Activated naive CD8-positive, alpha-beta T cell treated with anti-CD3 and anti-CD28 coated beads, Interleukin-2, amount 50 U/mL, for 16 hours (primary cell): ENCODE measurements around the gene RETREG1.

Source experiments
- DNase-seq: peaks from one replicate; pipeline ENCODE4 v3.0.0-alpha.2; 2020; ENCODE audit warnings: low read depth, low spot score

The RETREG1 gene

DNA sequence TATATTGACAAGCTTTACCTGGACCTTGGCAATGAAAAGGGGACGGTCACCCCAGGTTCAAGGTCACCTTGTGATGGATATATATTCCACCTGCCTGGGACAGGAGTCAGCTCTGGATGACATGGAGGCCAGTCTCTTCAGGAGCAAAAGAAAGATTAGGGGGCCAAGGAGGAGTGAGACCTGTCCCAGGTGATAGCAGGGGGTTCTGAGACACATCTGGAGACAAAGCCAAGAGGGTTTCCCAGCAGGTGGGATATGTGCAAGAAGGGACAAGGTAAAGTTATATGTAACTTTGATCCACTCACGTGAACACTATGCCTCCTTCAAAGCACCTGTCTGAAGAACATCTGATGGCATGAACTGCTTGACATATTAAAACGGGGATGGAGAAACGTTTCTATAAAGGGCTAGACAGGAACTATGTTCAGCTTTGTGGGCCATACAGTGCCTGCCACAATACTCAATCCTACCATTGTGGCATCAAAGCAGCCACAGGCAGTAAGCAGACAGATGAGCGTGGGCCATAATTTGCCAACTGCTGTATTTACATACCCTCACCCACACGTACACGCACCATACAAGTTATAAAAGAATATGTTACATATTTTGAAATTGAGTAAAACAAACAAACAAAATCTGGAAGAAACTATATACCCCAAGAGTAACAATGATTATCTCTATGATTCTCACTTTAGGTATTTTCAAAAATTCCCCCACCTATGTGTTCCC lies 88.3 kb downstream of the RETREG1 start:
- no peak for DNase-seq

DNA sequence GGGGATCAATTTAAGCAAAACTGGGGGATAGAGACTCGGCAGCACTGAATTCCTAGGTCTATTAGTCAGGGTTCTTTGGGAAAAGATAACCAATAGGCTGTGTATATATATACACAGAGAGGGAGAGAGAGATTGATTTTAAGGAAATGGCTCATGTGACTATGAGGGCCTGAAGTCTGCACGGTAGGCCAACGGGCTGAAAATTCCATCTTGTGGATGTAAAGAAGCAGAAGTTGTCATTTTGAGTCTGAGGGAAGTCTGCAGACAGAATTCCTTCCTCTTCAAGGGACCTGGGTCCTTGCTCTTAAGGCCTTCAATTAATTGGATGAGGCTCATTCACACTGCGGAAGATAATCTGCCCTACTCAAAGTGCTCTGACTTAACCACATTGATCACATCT lies 91.1 kb downstream of the RETREG1 start:
- no peak for DNase-seq

DNA sequence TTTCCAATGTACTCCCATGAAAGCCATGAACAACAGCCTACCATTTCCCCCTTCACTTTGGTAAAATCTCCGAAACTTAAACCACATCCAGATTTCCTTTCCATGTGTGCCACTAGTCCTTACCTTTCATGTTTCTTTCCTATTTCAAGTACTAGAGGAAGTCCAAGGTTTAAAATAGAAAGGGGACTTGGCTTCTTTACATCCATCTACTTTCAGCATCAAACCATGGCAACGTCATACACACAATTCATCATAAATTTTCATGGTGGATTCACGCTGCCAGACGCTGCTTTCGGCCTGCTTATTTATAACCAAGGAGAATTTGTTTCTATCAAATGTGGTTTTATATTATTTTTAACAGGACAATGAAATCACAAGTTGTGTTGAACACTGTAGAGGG lies 92.5 kb downstream of the RETREG1 start:
- DNase-seq: no peak

DNA sequence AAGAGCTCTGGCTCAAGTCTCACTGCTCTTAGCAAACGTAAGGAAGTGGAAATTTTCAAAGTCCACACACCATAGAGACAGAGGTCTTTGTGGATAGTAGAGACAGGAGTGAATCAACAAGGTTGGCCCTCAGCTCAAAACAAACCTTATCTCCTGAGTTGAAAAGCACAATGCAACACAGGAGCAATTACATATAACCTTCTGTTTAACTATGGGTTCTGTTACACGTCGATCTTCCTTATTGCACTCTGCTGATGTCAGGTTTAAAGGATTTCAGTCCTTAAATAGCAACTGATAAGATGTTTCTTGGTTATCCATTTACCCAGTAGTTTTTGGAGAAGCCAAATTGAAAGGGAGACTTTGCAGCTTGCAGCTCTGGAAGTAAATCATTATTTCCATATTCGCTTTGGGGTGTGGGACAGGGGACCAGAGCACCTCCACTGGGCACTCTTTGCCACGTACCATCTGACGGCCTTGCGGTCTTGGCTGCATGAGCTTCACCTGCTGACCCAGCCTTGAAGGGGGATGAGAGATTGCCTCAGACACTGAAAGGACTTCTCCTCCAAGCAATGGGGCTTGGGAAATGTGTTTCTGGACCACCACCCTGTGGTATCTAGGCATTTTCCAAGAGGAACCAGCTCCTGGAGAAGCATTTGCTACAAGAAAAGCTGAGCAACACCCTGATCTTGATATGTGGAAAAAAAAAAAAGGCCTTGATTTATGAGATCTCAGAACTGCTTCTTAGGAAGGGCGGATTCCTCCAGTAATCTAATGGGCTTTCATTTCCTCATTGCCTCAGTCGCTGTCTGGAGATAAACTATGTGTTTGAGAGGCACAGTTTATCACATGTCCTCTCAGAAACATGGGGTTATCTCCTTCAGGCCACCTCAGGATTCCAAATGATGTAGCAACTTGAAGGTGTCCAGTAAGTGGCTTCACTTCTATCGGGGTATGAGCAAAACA lies 95.0 kb downstream of the RETREG1 start:
- no peak for DNase-seq

DNA sequence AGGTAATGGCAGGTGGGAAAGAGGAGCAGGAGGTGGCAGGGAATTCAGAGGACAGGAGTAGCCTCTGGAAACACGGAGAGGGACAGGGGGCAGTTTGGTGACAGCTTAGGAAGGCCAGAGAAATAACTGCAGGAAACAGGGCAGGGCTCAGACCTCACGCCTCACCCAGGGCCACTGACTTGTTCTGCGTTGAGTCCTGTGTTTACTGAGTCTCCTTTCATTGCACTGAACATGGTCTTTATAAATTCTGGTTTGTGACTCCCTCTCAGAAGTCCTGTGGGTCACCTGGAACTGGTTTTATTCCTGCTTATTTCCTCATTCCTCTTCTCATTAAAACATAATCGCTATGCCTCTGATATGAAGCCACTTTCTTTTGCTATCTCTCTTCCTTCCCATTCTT lies 96.0 kb downstream of the RETREG1 start:
- DNase-seq: no peak

DNA sequence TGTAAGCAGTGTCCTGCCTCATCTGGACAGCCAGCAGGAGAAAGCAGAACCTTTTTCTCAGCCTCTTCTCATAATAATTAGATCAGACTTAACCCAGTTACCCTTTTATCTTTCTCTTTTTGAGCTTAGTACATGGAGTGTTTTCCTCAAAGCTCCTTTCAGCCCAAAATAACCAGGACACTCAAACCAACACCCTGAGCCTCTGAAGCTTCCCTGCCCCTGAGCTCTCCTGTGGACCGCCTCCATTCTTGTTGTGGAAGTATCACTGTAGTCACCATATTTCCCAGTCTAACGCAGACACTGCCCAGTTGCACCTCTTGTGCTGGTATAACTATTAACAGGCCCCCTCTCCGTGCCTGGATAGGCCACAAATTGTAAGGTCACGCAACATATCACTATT lies 97.4 kb downstream of the RETREG1 start:
- no peak for DNase-seq

DNA sequence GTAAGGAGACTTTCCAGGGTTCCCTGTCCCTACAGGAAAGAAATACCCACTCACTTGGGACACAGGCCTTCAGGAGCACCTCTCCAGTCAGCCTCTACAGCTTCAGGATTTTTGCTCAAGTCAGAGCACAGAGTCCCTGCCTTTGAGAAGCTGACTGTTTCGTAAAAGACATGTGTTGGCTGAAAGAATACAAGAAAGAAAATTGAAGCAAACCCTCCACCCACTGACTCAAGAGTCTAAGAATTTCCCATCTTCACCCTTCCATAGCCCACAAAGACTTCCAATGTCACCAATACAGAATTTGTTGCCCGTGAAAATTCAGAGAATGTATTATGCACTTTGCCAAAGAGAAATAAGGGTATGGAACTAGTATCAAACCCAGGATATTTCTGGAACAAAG lies 98.2 kb downstream of the RETREG1 start:
- no peak for DNase-seq

DNA sequence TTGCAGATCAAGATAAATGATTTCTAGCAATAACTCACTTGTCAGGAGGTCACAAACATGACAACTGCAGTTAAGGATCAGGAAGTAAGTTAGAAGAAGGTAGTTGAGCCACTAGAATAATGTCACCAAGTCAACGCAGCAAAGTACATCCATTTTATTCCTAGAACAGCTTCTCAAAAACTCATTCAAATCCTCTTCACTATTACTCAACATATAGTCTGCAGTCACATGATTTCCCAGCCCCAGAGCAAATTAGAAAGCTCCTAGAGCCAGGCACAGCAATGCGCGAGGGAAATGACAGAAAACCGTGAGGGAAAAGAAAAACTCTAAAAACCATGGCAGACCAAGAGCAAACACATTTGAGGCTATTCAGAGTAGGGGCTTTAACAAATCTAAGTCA lies 101.3 kb downstream of the RETREG1 start:
- DNase-seq: no peak

DNA sequence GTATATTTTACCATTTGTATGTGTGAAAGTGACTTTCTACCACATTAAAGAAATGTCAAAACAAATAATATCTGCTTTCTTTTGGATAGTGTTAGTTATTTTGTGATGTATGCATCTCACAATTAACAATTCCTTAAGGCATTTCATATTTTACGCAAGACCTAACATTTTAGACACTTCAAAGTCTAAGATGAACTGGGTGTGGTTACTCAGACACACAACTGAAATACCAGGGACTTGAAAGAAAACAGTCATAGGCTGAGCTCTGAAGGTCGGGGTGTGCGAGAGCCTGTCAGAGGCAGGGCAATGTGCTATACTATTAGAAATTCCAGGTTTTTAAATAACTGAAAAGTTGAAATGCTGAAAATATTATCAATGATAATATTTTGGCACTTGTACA lies 106.7 kb downstream of the RETREG1 start:
- DNase-seq: no peak

DNA sequence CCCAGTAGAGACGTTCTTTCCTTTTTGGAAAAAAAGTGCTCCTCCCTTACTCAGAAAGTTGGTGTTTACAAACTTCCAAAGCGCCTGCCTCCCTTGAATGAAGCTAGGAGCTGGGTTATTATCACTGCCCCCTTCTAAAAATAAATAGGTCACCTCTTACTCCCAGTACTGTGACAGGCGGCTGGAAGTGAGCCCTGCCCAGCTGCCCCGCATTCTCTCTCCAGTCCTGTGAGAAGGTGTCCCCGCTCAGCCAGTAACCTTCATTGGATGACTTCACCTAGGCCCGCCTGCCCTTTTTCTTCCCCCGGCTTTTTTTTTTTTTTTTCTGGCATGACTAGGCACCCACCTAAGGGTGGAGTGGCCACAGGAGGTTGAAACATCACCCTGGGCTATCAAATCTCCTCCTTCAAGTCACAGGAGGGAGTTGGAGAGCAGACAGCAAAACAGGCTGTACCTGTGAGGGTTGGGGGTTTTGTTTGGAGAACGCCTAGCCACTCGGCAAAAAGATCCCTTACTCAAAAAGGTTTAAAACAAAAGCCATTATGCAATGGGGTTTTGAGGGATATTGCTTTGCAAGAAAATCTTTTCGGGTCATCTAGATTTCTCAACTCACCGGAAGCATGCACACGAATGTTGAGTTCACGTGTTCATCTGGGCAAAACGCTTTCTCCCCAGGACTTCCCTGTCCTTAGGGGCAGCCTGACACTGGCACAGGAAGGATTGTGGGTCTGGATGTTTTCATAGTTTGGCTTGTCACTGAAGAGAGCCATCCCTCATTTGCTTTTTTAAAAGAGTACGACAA lies 107.9 kb downstream of the RETREG1 start:
- no peak for DNase-seq

DNA sequence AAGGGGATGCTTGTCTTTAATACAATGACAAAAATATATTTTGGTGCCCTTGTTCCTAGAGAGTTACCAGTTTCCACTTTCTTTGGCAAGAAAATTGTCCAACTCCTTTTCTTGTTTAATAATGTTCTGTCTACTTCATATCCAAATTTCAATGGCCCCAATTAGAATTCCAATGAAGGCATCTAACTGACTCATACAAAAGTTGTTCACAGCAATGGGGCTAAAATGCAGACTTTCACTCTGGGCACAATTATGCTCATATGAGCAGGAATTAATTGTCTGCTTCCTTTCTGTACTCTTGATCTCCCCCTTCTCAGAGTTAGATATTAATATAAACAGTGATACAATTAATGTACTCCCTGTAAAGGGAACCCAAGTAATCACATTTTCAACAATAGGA lies 109.1 kb downstream of the RETREG1 start:
- DNase-seq: no peak

DNA sequence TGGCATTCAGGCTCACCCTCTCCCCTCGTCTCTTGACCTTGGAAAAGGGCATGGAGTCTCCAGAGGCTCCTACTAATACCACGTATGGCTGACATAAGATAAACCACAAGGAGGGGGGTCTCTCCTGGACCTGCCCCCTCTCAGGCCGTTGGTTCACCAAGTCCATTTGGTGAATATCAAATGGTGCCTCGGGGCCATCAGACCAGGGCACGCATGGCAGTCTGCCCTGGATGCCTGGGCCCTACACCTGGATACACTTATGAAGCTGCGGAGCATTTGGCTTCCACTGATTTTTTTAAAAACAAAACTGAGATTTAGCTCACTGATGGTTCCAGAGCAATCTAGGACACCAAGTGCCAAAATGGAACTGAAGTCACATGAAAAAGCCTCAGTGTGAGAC lies 110.9 kb downstream of the RETREG1 start:
- no peak for DNase-seq

DNA sequence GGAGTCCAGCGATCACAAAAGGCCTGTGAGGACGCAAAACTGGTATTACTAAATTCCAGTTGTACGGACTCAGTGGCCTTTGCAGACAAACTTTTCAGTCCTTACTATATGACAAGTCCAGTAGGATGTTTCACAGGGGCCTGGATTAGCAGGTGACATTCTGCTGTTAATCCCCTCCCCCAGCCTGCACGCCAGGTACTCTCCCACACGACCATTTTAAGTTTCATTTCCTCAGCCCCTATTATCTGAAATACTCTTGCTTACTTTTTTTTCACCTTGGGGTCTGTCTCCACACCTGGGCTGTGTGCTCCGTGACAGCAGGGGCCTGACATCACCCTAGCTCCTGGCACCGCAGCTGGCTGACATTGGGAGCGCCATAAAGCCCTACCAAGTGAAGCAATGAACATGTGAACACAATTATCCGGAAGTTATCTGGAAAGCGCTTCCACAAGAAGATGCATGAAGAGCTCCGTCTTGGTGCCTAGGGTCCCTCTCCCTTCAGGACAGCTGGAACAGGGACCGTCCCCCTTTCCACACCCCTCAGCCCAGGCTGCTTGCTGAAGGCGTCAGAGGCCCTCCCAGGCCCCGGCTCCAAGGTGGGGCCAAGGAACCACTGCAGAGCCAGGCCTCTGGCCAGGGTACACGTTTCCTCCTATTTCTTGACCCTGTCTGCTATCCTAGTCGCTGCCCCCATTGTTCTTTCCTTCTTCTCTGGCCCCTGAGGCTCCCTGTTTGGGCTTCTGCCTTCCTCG lies 111.5 kb downstream of the RETREG1 start:
- no peak for DNase-seq

DNA sequence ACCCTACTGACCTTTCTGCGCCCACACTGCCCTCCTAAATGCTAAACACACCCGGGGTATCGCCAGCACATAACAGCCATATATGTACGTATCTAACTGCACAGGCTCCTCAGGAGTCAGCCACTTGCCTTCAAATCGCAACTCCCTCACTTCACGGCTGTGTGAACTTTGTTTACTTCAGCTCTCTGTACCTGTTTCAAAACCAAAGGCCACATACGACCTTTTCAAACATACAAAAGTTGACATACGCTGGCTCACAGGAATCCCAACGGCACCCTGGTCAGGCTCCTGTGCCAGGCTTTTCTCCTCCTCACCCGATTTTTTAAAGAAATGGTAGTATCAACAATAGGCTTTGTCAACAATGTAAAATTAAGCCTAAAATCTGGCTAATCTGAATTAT lies 112.2 kb downstream of the RETREG1 start:
- DNase-seq: no peak

DNA sequence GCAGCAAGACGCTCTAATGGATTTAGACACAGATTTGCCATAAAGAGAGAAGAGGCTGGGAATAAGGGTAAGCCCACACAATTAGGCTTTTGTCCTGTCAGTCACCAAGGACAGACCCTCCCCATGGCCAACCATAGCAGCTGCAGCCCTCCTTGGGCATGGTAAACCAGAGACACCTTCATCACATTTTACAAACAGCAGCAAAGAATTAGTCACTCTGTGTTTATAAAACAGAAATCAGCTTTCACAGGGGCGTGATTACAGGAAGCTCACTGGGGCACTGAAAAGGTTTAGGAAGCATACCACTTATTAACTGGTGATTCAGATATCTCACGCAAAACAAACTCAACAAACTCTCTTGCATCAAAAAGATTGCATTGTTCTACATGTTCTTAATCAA lies 113.9 kb downstream of the RETREG1 start:
- DNase-seq: no peak

DNA sequence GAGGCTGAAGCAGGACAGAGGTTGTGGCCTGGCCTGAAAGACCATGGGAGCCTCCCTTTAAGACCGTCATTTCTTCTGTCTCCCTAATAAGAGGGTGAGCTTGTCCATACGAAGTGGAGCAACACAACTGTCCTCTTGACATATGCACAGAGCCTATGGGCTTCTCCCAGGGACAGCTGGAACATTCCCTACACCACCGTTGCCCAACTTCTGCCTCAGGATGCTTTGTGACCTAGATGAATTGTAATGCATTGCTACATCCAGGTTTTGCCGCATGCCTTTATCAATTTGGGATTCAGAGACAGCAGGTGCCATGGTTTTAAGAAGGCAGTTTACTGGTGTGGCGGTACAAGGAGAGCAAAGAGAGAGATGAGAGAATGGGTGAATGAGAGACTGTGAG lies 116.8 kb downstream of the RETREG1 start:
- no peak for DNase-seq

DNA sequence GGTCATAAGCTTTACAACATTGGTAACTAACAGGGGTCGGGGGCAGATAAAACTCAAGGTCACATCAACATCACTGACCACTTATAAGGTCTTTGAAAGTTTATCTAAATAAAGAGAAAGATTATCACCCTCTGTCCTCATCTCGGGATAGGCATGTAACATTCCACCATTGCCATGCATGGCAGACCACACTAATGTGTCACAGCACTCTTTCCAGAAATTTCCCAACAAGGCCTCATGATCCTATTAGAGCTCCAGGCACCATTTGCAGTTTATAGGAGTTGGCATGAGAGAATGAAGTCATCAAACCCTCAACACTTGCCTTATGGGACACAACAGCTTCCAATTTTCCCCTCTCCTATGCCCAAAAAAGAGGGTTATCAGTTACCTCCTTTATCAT lies 119.3 kb downstream of the RETREG1 start:
- DNase-seq: no peak

DNA sequence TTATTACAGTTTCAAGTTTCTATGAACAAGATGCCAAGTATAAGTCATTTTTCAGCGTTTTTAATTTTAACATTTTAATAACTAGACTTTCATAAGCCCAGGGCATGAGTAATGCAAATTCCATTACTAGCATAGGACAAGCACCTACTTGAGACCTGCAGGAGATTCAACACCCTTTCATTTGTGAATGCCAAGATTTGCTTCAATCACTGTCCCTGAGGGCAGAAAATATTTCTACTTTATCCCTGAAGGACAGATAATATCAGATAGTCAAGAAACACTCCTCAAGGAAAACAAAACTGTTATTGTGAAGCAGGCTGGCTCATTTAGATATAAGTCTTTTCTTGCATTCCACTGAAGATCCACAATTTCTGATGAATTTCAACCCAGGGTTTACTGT lies 123.5 kb downstream of the RETREG1 start:
- DNase-seq: no peak

DNA sequence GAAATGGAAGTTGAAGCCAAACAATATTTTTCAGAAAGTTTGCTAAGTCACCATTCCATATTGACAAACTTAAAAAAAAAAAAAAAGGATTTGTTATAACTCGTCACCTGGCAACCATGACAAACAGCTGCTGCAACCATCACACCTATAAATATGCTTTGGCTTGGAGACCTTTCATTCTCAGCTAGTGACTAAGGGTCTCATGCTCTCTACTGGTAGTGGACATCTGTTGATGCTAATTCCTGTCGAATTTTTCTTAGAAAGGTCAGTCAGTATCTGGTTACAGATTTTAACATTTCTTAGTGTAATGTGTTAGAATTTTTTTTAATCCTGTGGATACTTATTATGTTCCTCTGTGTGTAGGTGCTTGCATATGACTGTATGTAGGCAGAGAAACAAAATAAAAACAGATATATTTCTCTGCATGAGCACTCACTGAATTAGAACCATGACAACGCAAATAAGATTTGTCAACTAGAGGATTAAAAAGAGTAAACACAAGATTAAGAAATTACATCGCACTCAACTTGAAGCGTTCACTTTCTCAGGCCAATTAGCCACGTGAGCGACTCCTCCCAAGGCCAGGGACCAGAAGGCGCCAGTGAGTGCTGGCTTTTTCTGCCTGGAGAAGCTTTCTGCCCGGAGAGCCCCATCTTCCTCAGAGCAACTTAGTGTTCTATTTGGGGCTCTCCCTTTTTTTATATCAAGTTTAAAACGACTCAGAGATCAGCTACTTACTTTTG lies 124.2 kb downstream of the RETREG1 start:
- DNase-seq: no peak

DNA sequence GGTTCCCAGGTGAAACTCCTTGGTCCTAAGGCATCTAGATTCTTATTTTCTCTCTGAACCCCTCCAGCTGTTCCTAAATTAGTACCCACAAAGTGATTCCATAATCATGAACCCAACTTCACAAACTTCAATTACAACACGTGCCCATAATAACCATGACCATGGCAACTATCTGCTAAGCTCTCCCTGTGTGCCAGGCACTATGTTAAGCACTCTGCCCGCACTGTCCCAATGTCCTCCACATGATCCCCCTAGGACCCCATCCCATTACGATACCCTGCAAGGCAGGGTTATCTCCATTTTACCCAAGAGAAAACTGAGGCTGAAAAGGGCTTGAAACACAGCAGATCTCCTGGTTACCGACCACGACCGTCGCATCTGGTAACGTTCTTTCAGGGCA lies 125.9 kb downstream of the RETREG1 start:
- no peak for DNase-seq

DNA sequence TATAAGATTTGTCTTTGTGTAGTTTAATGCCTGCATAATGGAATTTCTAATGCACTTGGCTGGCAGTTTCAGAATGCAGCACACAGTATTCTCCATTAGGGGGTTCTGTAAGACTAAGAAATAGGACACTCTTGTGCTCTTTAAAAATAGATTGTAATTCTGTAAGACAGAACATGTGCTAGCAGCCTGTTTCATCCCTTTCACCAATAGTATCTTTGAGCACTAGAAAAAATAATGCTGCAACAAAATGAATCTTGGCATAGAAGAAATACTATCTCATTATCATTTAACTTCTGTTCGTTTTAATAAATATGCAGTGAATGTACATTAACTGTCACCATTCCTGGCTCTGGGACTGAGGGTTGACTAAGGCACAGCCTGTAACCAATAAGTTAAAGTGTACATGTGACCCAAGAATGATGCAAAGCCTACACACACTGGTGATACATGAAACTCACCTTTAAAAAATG lies 127.4 kb downstream of the RETREG1 start:
- no peak for DNase-seq
